ENCODE data around the gene BUB3.

BUB3 gene

DNA sequence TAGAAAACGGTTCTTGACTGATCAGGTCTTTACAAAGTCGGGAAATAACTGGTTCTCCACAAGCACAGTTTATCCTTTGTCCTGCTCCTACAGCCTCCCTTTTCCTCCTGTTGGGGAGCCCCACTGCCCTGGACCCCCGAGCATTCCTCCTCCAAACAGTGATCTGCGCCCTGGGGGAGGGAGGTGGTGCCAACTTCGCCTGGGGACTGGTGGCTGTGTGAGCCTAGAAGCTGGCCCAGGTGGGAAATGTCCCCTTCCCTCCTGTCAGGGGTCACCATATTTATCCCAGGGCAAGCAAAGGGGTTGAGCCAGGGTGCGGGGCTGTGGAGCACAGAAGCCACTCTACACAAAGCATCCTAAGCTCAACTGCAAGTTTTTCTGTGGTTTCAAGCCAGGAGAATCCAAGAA lies 13.2 kb upstream of the BUB3 start:
- DNase-seq (ENCODE audit: extremely low read depth in 1 of 2, low read depth in 1 of 2) = no peak

DNA sequence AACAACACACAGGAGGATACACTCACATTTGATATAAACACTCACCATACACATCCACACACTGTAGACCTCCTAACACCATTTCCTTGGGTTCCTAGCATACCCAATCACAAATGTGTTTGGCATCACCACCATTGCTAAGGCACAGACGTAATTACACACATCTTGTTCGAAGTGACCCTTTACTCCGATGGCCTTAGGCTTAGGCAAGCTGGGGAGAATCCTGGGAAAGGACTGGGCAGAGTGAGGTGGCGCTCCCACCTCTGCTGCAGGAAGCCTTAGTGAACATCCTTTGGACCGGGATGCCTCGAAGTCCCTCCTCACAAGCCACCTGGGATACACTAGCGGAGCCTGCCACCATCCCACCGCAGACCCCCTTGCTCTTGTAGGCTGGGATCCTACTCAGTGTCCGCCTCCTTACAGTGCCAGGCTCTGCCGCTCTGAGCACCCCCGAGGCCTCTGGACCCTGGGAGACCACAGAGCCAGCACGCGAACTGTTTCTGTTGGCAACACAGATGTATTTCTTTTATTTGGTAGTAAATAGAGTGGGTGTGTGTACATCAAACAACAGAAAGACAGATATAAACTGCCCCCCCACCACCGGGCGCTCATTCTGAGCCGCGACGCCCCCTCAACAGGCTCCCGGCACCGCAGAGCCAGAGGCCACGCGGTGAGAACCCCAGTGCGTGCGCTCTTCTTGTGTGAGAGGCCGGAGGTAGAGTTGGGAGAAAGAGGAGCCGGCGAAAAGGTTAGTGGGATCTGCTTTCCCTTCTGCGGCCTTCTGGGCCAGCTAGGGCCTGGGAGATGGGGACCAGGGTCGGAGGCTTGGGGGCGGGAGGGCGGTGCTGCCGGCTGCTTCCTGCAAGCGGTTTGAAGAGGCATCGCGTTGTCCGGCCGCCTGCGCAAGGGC lies 12.2 kb upstream of the BUB3 start:
- no peak for DNase-seq (ENCODE audit: extremely low read depth in 1 of 2, low read depth in 1 of 2)

DNA sequence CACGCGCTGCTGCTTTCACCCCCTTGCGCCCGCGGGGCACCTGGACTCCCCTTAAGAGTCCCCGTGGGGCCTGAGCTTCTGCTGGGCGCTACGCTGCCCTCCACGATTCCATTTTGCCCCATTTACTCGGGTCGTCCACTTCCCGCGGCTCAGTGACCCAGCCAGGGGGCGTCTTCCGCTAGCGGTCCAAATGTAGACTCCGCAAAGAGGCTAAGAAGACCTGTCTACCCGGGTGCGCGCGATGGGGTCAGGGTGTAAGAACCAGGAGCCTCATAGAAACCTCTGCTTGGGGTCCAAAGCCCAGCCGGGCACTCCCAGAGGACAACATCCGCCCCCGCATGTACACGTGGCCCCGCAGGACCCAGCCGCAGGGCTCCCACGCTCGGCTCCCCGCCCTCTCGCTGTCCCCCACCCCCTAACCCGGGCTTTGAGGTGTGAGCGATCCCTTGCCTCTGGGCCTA lies 11.5 kb upstream of the BUB3 start:
- DNase-seq (ENCODE audit: extremely low read depth in 1 of 2, low read depth in 1 of 2) = no peak

DNA sequence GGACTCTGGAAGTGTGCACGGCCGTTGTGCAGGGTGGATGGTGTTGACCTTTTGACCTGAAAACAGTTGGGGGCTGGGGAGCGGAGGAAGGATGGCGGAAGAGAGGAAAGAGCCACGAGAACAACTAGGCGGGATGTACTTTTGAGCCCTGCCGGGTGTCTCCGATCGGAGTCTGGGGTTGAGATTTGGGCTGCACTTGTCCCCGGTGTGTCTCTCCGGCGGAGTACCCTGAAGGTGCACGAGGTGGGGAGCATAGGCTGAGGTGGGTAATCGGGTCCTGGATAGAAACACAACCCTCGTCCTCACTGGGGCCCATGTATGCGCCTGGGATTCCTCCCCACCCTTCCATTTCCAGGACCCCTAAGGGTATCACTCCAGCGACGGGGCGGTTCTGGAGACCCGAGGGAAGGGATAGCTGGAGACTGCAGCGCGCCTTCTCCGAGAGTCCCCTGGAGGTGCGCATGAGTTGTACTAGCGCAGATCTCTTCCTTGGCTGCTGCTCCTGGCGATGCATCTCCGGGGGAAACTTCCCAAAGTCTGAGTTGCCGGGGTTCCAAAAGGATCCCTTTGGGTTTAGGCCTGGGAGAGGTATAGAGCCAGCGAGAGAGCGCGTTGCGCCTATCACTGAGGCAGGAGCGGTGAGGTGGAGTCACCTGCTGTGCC lies 10.9 kb upstream of the BUB3 start:
- DNase-seq (ENCODE audit: extremely low read depth in 1 of 2, low read depth in 1 of 2) = no peak

DNA sequence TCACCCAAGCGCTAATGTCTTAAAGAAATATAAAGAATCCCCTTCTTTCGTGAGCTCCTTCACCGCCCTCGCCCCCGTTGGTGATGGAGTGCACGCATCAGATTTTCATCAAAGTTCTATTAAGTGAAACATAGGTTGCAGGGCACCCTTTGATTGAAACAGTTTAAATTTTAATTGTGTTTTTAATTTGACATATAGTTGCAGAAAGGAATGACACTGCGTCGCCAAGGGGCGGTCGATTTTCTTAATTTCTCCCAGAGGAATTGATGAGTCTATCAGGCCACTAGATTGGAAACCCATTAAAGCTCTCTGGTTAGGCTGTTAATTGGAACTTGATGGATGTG lies 10.4 kb upstream of the BUB3 start:
- no peak for DNase-seq (ENCODE audit: extremely low read depth in 1 of 2, low read depth in 1 of 2)

DNA sequence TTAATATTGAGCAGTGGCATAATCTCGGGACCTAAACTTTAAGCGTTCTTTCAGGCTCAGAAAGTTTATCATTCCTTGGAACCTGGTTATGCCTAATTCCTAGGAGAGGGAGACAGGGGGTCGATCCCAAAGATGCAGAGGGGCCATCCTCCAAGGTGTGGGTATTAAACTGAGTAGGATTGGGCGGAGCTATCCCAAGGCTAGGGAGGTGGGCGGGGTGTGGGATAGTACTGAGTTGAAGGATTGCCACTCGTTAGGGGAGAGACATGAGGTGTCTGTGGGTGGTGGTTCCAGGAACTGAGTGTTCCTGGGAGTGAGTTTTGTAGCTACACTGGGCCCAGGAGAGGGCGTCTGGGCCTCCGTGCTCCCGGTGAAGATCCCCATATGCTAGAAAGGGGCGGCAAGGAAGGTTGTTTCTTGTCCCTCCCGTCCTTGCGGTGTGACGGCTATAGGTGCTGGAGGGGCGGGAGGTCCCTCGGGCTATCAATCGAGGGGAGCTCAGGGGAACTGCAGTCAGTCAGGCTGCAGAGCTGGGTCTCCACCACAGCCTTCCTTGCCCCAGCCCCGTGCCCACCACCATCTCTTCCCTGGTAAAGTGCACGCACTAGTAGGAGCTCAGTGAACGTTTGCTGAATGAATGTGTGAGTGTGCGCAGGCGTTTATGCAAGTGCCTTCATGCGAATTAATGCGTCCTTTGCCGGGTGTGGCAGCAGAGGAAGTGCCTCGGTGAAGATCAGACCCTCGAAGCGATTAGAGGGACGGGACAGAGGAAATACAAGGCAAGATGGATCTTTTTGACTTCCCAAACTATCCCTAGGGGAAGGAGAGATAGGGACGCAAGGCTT lies 9.3 kb upstream of the BUB3 start:
- no peak for DNase-seq (ENCODE audit: extremely low read depth in 1 of 2, low read depth in 1 of 2)

DNA sequence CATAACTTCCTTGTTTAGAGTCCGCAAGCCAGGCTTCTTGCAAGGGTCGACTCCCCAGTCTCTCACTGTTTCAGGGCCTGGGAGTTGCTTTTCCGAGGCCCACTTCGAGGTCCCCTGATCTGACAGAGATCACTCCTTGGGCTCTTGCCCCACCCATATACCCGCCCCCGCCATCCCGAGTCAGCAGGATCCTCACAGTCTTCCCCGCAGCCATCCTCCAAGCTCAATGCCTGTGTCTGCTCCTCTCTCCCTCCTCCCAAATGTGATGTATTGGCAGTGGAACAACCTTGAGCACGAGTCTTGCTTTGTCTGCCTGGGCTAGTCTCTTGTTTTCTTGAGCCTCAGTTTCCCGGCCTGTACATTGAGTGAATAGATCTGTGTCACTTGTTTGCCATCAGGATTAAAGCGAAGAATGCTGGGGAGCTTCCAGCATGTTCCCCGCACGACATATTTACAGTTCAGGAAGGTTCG lies 8.6 kb upstream of the BUB3 start:
- DNase-seq (ENCODE audit: extremely low read depth in 1 of 2, low read depth in 1 of 2) = no peak

DNA sequence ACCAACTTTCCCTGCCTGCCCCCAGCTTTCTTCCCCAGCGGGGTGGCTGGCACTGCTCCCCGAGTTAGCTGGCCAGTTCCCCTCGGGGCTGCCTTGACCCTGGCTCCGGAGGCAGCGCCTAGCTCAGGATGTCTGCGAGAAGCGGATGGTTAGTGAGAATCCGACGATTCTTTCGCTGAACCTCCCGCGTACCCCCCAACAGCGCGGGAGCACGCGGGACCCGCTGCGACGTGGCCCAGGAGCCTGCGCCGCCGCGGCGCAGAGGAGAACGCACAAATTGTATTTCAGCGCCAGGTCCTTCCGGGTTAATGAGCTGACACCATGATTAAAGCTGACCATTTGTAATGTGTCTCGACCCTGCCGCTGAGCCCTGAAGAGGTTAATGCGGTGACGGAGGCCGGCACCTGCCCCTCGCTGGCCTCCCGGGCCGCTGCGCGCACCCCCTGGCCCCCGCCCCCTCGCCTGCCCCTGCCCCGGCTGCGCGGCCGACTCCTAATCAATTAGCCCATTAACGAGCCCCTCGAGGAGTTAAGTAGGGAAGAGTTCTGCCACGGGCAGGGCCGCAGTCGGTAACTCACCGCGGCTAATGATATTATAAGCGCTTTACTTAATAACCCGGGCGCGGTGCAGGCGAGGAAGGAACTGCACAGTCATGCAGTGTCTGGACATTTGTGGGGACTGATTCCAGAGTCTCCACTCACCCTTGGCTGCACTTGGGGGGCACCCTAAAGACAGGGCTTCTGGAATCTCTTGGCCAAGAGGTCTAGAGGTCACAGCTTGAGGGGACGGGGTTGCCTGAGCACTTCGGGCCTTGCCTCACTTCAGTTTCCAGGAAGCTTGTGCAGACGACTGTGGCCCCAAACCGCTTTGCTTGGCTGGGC lies 7.9 kb upstream of the BUB3 start:
- no peak for DNase-seq (ENCODE audit: extremely low read depth in 1 of 2, low read depth in 1 of 2)

DNA sequence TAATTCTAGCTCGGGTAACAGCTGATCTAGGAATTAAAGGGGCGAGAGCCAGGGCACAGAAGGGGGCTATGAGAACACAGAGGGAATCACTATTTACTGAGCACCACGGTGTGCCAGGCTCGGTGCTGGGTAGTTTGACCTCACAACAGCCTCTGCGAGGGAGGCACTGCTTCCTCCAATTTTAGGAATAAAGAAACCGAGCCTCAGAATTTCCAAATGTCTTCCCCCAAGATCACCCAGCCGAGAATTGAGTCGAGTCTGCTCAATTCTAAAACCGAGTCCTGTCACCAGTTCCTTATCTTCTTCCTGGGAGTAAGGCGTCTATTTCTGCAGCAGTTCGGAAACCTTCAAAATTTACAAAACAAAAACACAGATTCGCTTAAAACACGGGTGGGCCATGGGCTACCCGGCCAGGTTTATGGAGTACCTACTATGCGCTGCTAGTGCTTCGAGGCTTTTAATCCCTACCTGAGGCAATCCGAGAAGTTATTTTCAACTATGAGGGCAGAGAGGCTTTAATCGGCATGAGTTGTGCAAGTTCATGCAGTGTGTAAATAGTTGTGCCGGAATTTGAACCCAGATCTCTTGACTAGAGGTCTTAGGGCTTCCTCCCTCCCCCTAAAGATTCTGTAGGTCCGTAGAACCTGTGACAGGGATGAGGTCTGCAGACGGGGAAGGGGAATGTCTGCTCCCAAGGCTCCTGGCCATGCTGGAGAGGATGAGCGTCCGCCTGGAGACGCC lies 7.1 kb upstream of the BUB3 start:
- no peak for DNase-seq (ENCODE audit: extremely low read depth in 1 of 2, low read depth in 1 of 2)

DNA sequence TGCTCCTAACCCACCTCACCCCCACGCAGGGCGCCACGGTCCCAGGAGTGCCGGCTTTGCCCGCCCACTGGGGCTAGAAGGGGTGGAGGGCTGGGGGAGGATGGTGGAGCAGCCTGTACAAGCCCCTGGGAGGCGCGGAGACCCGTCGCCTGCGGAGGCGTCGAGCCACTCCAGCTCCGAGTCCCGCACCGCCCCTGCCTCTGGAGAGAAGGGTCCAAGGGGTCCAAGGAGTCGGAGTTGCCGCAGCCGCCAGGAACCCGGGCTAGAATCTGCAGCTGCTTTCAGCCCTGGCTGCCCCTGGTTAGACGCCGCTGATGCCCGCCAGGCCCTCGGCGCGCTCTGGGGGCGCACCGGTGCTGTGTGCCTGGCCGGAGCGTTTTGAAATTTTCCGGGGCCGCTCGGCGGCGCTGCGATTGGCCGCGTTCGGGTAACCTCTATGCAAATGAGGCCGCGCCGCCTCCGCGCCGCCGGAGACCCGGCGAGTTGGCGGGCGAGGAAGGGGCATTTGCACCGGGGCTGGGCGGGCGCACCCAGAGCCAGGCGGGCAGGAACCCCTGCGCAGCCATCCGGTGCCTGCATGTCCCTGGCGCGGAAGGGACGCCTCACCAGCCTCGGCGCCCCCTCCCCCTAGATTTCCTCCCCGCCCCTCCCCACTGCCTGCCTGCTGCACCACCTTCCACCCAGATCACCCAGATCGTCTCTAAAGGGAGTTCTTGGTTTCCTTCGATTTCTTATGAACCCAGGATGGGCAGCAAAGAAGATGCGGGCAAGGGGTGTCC lies 6.4 kb upstream of the BUB3 start, which contains the start of gene HMX2:
Gene HMX2, plus strand, starts transcription at position 502 of the 779 bp plus-strand sequence. Its CDS starts 243 bp downstream, at position 745.
- no peak for DNase-seq (ENCODE audit: extremely low read depth in 1 of 2, low read depth in 1 of 2)

DNA sequence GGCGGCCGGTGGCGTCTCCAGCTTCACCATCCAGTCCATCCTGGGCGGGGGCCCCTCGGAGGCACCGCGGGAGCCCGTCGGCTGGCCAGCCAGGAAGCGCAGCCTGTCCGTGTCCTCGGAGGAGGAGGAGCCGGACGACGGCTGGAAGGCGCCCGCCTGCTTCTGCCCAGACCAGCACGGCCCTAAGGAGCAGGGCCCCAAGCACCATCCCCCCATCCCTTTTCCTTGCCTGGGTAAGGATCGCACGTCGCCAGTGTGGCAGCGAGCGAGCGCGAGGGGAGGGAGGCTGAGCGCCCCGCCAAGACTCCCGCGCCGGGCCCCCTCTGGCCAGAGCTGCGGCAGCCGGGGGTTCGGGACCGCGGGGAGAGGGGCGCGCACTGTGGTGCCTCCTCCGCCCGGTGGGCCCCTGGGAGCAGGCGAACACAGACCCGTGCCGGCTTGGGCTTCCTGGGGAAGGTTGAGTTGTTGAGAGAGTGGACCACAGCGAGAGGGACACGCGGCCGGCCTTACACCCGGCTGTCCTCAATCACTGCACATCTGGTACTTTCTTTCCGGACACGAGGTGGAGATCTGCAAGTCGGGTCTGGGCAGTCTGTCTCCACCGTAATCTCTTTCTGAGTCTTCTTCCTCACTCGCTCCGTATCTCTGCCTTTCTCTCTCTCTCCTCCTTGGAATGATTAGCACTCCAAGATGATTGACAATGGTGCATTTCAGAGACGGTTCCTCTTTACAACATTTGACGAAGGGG lies 5.6 kb upstream of the BUB3 start:
- no peak for DNase-seq (ENCODE audit: extremely low read depth in 1 of 2, low read depth in 1 of 2)

DNA sequence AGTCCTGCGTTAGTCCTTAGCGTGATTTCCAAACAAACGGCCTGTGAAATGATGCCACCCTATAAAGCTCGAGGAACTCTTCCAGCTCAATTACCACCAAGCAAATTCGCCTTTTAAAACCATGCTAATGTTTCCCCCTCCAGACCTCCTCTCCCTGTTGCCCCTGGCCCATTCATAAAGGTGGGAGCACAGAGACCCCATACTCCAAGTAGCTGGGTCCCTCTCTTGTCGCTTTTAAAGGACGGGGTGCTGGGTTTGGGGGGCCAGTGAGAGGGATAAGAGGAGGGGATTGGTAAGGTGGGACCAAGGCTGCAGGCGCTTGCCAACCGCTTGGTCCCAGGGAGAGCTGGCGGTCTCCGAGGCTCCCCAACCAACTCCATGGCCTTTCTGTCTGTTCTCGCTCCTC lies 5.0 kb upstream of the BUB3 start:
- DNase-seq (ENCODE audit: extremely low read depth in 1 of 2, low read depth in 1 of 2) = no peak

DNA sequence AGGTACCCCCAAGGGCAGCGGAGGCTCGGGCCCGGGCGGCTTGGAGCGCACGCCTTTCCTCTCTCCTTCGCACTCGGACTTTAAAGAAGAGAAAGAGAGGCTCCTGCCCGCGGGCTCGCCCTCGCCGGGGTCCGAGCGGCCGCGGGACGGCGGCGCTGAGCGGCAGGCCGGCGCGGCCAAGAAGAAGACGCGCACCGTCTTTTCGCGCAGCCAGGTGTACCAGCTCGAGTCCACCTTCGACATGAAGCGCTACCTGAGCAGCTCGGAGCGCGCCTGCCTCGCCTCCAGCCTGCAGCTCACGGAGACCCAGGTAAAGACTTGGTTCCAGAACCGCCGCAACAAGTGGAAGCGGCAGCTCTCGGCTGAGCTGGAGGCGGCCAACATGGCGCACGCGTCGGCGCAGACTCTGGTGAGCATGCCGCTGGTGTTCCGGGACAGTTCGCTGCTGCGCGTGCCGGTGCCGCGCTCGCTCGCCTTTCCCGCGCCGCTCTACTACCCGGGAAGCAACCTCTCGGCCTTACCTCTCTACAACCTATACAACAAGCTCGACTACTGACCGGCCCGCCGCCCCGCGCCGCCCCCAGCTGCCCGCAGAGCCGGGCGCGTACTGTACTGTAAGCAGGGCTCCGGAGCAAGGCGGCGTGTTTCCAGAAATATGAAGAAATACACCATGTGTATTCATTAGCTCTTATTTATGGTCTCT lies 4.5 kb upstream of the BUB3 start:
- DNase-seq (ENCODE audit: extremely low read depth in 1 of 2, low read depth in 1 of 2) = no peak

DNA sequence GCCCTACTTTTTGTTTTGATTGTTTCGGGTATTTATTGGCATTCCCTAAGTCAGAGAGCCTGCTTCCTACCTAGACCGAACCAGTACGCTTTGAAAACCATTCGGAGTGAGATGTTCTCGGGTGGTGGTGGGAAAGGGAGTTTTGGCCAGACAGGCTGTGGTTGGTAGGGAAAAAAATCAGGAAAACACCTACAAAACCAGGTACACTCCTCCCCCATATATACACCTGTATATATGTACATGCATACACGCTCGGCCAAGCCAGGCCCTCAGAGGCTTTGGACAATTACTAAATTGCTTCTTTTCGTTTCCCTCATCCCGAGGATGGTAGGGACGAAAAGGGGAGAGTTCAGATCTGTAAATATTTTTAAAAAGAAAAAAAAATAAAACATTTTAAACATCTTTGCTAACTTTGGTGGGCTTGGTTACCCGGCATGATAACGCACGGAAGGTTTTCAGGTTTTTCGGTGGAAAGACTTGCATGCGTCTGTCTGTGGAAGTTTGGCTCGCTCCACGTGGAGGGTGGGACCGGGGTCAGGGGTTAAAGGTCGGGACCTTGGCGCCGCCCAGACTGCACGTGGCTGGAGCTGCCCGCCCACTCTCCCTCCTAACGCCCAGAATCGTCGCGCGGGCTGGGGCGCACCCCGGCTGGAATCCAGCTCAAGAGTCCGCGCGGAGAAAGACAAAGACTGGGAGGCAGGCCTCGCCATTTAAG lies 3.8 kb upstream of the BUB3 start:
- no peak for DNase-seq (ENCODE audit: extremely low read depth in 1 of 2, low read depth in 1 of 2)

DNA sequence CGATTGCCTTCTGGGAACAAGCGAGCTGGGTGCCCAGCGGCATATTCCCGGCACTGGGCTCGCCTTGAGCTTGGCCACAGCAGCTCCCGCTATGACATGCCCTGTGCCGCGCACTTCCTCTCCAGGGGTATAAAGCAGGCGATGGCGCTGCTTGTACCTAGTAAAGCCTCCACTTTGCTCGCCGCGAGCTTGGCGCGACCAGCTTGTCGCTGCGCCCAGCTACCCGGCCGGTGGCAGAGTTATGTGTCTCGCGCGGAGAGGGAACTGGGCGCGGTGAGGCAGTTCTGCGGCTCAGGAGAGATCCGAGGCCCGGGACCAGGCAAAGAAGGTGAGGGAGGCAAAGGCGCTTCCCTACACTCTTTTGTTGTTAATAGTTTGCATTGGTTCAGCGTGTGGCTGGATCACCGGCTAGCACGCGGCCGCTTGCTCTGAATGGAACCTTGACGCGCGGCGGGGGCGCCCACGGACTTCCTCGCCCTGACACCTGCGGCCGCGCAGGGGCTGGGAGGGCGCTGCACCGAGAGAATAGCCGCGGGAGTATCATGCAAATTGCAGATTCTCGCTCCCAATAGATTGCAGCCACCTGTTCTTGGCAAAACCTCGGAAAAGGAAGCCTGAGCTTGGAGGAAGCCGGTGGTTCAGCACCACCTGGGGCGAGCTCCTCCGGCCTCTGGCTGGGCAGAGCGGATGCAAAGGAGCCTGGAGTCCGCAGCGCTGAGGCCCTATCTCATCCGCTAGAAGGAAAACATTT lies 3.0 kb upstream of the BUB3 start:
- no peak for DNase-seq (ENCODE audit: extremely low read depth in 1 of 2, low read depth in 1 of 2)

DNA sequence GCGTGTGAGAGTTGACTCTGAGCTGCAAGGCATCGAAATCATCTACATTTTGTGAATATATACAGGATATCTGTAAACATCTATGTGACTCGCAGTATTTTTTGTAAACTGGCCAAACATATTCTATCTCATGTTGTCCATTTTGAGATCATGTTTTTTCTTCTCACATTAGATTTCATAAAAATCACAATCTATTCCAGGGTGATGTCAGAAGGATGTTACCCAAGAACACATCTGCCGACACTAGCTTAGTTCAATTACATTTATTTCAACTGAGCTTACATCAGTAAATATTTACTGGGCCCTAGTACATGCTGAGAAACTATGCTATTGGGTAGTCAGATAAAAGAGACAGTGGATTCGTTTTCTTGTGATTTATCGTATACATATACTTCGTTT lies 2.5 kb upstream of the BUB3 start:
- no peak for DNase-seq (ENCODE audit: extremely low read depth in 1 of 2, low read depth in 1 of 2)

Data from stimulated activated CD8-positive, alpha-beta memory T cell treated with anti-CD3 and anti-CD28 coated beads, Interleukin-7, amount 100 ng/mL, for 48 hours (primary cell).